Vagina (tissue), 2 donors: ENCODE data around the gene EYS.

Experiments
- CTCF ChIP-seq, 3 experiments: fragments of 450-650 bp in 2 of 3; fragments of 200-600 bp in 1 of 3; sonication (generic) in 1 of 3; IDR thresholded peaks; one replicate each; pipeline ENCODE4 v1.5.1; 2017 to 2019; ENCODE audit warnings: antibody characterized with exemption in 3 of 3, mild to moderate bottlenecking in 2 of 3, moderate library complexity in 2 of 3
- POLR2A ChIP-seq, 2 donors: fragments of 450-650 bp; IDR thresholded peaks; one replicate each; pipeline ENCODE4 v1.6.1; 2017; ENCODE audit warnings: antibody characterized with exemption in 2 of 2, mild to moderate bottlenecking in 2 of 2, moderate library complexity in 2 of 2
- POLR2AphosphoS5 ChIP-seq, 2 donors: sonication (generic); formaldehyde crosslinking; IDR thresholded peaks; one replicate each; pipeline ENCODE4 v1.9.0; 2017; ENCODE audit warnings: antibody characterized with exemption in 2 of 2, mild to moderate bottlenecking in 2 of 2, low read depth in 1 of 2; ENCODE audit not compliant: insufficient read depth in 1 of 2

GRCh38 chr6:65501045-65501444, 206.0 kb downstream of the EYS start:
- TF ChIP-seq CTCF (IDR thresholded peaks at IDR 0.05) (no peak), POLR2AphosphoS5 (IDR thresholded peaks at IDR 0.05; ENCODE audit: insufficient read depth in 1 of 2, low read depth in 1 of 2) (no peak), POLR2A (IDR thresholded peaks at IDR 0.05) (no peak)
